Hepatic stellate cell (primary cell): ENCODE measurements around the gene MRPL39.

Experiments used
- DNase-seq: peaks from one replicate; pipeline ENCODE4 v3.0.0; 2011; ENCODE audit warnings: low spot score

Gene MRPL39

DNA sequence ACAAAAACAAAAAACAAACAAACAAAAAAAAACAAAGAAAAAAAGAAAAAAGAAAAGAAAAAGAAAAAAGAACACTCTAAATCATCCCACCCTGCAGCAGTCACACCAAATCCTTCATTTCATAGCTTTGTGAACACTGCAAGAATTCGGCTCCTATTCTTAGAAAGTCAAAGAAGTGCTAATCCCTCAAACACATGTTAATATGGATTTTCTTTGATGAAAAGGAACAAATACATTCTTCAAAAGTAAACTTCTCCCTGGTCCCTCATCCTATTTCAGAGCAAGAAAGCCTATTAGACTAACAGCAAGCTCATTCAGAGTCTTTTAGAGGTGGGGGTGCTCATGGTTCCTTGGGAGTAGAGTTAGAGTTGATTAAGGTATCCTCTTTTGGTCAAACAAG lies 7.2 kb upstream of the MRPL39 start:
- DNase-seq: no peak

DNA sequence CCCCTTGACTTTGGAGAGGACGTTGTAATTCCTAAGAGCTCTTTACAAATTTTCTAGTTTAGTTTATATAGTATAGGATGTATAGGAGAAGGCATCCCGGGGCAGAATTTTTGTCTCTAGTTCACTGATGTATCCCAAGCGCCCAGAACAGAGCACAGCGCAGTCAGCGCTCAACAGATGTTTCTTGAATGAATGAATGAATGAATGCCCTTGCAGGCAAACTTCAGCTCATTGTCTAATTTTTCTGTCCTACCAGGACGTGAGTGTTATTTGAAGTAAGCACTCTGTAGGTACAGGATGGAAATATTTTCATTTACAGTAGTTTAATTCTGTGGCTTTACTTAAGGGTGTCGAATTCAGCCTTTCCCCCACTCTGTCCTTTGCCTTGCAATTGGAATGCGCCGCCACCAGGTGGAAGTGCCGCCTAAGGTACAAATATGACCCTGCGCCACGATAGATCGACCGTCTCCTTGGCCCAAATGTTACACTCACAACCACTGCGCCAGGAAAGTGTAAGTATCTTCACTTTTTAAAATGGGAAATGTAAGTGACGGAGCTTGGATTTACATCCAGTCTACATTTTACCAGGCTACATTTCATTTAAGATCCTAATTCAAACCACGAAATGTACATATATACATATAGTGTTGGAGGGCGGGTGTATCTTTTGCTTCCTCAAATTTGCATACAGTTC lies 910 bp upstream of the MRPL39 start:
- peak; percentile 62 for DNase-seq

DNA sequence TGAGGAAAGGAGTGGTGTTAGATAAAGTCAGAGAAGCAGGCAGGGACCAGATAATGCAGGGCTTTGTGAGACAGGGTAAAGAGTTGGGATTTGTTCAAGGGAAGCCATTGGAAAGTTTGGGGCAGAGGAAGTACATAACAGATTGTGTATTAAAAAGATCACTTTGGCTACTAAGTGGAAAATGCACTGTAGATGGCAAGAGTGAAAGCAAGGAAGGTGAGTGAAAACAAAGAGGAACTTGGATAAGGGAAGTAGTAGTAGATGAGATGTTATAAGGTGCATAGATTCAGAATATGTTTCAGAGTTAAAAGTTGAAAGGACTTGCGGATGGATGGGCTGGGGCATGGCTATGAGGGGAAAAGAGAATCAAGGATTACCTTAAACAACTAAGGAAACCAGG lies 17.4 kb downstream of the MRPL39 start:
- DNase-seq: no peak

DNA sequence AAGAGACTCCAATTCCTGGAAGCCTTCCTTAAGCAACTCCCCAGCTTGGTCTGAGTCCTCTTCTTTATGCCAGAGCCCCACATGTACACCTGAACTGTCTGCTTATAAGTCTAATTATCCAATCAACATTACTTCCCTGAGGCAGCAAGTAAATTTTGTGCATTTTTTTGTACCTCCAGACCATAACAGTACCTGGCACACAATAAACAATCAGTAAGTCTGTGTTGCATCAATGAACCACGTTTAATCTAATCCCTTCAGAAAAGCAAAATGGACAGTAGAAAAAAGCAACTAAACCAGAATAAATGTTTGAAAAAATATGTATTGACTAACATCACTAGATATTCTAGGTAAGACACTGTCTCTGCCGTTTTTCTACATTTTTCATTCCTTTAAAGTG lies 20.5 kb downstream of the MRPL39 start:
- no peak for DNase-seq

DNA sequence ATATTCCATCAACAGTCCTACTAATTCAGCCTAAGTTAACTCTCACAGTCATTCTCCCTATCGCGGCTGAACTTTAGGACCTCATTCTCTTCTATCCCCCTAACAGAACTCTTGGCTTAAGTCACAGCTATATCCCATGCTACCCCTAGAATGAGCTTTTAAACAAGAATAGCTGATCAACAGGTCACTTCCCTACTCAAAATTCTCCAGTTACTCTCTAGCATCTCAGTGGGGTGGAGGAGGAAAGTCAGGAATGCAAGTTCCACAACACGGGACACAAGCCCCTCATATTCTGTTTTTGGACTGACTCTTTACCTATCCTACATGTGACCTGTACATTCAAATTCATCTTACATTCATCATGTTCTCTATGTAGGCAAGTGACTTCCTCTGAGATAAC lies 21.0 kb downstream of the MRPL39 start:
- no peak for DNase-seq

DNA sequence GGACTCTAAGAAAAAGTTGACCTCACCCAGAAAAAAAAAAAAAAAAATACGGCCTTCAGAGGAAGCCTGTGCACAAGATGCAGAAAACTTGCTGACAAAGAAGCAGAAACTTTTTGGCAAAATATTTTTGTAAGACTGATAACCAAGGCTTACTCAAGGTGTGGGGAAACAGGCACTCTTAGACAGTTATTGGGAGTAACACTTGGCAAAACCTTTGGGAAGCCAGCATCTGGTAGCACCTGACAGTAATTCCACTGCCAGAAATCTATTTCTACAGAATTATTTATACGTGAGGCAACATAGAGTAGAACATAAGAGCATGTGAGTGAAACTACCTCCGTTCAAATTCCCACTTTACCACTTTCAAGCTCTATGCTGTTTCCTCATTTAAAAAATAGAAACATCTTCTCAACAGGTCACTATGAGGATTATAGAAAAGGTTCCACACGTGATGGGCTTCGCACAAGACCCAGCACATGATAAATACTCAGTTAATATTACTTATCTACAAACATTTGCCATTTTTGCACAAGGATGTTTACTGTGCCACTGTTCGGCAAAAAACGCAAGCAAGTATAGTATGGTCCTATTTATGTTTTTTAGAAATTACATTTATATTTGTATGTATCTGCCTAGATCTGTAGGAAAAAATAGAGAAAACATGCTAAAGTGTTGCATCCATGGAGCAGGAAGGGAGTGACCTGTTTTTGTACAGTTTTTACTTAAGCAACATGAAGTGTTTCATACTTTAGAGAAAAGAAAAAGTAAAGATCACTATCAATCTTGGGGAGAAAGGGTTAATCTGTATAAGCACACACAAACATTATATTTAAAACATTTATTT lies 22.2 kb downstream of the MRPL39 start:
- no peak for DNase-seq

DNA sequence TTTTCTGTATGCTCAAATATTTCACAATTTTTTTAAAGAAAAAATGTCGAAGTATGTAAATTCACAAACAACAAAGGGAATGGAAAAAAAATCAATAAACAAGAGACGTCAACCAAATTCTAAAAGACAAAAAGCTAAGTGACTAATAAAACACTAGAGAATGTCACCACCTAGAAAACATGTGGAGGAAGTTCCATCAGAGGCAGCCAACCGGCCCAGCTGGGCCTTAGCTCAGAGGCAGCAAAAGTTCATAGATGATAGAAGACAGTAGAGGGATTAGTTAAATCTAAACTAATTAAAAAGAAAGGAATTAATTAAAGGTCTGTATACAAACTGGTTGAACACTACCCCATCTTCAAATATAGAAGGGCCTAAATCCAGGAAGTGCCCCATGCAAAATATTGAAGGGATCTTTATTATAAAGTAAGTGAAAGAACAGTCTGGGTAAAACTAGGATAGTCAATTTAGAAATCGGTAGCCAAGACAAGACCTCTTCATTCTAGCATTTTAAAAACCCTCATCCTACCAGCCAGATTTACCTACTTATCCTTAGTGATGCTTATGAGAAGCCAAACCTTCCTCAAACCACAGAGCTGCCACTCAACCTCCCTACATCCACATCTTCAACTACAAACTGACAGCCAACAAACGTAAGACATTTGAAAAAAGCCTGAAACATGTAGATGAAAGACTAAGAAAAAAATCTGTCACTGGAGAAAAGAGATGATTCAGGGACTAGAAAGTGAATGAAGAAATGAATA lies 23.7 kb downstream of the MRPL39 start:
- DNase-seq: no peak

DNA sequence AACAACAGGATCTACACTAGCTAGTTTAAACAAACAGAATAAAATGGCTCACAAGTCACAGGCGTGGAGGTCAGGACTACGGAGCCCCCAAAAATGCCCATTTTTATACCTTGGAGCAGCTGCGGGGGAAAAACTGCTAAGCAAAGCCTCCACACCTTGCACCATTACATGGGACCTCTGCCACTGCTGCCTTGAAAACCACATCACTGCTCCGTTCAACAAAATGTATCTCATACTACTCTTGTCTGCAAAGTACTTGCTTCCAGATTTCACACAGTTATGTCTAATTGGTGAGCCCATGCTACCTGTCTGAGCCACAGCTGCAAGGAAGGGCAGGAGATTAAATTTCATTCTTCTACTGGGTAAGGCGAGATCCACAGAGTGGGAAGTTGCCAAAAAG lies 24.4 kb downstream of the MRPL39 start:
- no peak for DNase-seq

DNA sequence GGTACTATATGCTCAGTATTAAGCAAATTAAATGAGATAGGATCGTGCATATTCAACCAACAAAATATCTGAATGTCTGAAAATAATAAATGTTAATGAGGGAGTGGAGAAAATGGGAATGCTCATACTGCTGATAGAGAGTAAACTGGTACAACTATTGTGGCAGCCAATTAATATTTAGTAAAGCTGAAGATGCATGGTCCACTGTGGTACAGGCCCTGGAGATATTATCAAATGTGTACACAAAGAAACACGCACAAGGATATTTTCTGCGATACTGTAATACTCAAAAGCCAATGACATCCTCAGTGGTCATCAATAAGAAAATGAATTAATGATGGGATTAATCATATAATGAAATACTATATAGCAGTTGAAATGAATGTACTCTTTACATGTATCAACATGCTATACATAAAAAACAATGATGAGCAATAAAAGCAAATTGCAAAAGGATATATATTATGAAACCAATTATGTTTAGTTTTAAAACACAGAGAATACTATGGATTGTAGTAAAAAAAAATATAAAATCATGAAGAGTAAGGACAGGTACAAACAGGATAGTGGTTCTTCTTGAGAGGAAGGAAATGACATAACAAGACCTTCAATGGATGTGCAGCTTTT lies 25.0 kb downstream of the MRPL39 start:
- DNase-seq: no peak

DNA sequence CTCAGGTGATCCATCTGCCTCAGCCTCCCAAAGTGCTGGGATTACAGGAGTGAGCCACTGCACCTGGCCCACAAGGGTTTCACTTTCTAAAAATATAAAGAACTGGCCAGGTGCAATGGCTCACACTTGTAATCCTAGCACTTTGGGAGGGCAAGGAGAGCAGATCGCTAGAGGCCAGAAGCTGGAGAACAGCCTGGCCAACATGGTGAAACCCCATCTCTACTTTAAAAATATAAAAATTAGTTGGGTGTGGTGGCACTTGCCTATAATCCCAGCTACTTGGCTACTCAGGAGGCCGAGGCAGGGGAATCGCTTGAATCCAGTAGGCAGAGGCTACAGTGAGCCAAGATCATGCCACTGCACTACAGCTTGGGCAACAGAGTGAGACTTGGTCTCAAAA lies 25.7 kb downstream of the MRPL39 start:
- no peak for DNase-seq

DNA sequence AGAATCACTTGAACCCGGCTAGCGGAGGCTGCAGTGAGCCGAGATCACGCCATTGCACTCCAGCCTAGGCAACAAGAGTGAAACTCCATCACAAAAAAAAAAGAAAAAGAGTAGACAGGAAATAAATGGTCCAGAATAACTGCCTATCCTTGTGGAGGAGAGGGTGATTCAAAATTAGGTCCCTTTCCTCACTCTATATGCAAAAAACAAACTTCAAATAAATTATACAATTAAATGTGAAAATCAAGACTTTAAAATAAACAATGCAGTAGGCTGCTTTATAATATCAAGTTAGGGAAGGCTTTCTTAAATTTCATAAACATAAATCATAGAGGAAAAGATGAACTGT lies 26.4 kb downstream of the MRPL39 start:
- DNase-seq: no peak

DNA sequence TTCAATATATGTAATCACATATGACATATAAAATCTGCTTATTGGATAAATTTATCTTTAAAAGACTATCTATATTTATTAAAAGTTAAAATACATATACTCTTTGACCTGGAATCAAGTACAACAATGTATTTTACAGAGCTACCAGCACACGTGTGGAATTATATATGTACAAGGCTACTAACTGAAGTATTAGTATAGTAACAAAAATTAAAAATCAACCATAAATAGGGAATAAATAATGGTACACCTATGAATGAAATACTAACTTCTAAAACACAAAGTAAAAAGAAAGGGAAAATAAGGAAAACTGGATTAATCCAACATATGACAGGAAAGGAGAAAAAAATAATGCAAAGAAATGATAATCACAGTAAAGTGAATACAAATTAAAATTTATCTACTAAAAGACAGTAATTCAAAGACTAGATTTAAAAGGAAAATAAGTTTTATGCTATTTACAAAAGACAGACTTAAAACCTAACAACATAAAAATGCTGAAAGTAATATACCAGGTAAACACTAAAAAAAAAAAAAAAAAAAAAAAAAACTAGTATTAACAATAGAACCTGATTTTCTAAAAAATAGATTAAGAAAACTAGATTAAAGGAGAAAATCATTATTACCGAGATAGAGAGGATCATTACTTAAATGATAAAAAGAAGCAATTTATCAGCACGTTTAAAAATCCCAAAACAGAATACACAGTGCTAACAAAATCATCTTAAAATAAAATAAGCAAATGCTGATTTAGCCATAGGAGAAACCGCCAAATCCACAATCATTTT lies 27.9 kb downstream of the MRPL39 start:
- no peak for DNase-seq

DNA sequence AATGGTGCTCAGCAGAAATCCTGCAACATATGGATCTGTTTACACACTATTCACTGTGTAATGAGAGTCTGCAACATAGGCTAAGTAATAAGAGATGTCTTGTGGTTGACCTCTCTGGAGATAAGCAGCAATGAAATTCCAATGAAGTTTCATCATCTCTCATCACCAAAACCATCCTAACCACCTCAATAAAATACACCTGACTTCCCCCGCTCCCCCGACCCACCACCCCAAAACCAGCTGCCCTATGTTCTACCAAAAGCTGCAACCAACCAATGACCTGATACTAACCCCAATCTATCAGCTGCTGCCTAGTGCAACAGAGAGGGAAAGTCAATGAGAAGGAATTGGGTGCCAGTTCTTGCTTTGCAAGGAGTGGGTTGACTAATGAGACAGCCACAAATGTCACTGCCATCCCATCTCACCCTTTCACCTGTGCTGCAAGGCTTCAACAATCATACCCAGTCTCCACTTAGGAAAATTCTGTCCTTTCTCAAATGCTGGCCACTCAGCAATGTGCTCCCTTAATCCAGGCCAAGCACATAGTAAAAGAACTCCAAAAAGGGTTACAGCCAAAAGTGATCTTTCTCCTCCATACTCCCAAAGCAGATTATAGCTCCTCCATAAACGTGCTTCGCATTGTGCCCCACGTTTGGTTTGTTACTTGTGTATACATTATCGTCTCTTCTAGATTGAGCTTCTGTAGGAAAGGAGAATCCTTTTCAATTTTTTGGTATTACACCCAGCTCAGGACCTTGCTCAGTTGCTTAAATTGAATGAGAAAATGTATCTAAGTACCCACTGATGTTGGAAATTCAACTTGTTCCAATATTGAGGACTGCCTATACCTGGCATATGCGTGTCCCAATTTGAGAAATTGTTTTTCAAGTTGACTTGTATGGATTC lies 29.0 kb downstream of the MRPL39 start:
- no peak for DNase-seq

DNA sequence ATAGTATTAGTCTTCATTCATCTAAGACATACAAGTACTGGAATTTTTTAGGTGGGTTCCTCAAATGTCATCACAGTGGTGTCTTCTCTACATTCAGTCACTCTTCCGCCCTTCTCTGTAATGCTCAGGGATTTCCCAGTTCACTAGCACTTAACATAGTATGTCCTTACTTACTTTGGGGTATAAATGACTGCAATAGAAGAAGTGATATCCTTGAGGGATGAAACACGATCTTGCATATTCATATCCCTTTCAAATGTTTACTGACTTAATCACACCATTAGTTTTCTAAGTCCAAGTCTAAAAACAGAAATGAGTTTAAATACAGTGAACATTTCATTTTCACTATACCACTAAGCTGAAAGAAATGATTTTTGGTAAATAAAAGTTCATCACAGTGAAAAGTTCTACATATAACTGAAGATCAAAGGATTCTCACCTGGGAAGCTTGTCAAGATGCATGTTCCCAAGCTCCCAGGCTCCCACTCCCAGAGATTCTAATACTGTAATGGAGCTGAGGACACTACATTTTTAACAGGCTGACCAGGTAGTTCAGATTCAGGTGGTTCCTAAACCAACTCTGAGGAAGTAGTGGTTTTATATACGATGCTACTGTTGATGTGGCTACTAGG lies 29.7 kb downstream of the MRPL39 start:
- DNase-seq: no peak

DNA sequence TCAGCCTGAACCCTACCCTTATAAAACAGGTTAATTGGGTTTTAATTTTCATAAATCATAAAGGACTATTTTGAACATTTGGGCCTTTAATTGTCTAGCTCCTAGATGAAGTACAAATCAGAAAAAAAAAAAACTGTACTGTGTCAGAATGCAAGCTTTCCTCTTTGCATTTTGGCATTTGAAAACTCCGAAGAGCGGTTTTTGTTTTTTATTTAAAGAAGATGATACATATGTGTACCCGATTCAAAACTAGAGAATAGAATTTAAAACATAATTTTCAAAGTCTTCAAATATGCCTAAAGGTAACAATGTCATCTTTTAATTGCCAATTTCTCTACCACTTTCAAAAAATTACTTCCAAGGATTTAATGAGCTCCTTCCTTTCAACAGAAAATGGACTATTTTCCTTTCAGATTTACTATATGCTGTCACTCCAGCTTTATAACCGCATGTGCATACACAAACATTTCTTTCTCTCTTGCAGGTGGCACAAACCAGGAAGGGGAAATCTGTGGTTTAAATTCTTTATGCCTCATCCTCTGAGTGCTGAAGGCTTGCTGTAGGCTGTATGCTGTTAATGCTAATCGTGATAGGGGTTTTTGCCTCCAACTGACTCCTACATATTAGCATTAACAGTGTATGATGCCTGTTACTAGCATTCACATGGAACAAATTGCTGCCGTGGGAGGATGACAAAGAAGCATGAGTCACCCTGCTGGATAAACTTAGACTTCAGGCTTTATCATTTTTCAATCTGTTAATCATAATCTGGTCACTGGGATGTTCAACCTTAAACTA lies 33.7 kb downstream of the MRPL39 start:
- peak; percentile 55 for DNase-seq

DNA sequence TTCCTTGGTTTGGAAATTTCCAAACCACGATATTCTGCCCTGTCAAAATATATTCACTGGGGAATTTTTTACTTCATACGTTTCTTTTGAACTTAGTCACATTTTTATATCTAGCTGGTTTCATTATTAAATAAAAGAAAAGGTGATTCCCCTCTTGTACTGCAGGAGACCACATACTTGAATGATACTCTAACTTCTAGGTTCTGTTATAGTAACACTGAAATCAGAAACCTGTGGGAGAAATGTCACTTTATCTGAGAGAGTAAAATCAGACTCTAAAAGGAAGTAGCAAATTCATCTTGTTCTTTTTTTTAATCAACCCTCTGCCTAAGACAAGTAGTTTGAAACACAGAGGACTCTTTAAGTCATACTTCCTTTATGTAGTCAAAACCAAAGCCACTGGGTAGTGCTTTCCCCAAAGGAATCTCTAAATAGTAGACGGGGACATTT lies 34.4 kb downstream of the MRPL39 start:
- no peak for DNase-seq

DNA sequence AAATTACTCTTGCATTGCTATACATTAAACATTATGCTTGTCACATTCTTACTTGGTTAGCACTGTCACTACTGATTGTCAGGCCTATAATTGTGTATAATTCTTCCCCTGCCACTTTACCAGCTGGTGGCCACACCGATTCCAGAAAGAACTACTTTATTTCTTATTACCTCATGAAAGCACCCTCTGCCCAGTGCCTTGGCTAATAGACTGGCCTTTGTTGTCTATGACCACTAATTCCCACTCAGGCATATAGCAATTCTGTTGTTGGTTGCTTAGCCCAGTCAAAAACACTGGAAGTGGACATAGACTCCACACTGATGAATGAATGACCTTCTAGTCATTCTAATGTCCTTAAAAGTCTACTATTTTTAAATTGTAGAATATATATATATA lies 35.6 kb downstream of the MRPL39 start:
- DNase-seq: no peak

DNA sequence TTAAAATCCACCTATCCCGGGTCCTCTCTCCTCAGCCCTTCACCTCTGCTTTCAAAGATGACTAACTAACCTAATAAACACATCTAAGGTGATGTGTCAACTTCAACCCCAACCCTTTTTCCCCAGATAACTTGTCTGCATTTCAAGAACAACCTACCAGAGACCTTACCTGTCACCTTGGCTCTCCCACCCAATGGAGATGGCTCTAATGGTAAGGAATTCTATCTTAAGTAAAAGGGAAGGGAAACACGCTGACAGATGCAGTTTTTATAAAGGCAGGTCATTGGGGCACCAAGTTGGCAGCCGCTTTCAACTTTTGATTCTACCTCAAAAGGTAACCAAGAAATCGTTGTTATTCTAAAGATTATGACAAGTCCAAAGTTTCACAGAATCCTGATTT lies 37.6 kb downstream of the MRPL39 start:
- no peak for DNase-seq

DNA sequence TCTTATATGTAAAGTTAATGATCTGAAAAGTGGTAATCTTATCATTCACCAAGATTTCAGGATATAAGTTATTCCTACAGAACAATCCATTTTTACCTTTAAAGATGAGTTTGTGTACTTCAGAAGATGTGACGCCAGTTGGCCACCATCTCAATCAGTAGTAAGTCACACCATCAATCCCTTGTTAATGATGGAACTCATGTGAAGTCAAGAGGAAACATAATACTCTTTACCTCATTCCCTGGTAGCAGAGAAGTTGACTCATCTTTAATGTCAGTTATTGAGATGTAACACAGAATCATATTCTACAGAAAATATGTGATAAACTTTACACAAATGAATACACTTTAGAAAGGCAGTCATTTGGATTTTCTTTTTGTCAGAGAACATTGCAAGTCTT lies 38.2 kb downstream of the MRPL39 start:
- DNase-seq: no peak
